Stomach smooth muscle (tissue), 2 donors: ENCODE measurements around the gene CMTM8.

ENCODE experiments used
- H3K27ac ChIP-seq: one replicate; pipeline ENCODE4 v1.7.0; 2013; ENCODE audit warnings: mild to moderate bottlenecking, low read length, inconsistent platforms
- H3K27me3 ChIP-seq, 2 donors: one replicate each; pipeline ENCODE4 v1.7.0; 2013; ENCODE audit warnings: low read length in 2 of 2; ENCODE audit not compliant: insufficient read depth in 2 of 2, control insufficient read depth in 1 of 2
- H3K36me3 ChIP-seq, 2 donors: one replicate each; pipeline ENCODE4 v1.7.0; 2013; ENCODE audit warnings: low read length in 2 of 2; ENCODE audit not compliant: control insufficient read depth in 2 of 2, insufficient read depth in 2 of 2
- H3K4me1 ChIP-seq: one replicate; pipeline ENCODE4 v1.7.0; 2013; ENCODE audit warnings: low read length; ENCODE audit not compliant: control insufficient read depth, insufficient read depth
- H3K4me3 ChIP-seq, 2 donors: one replicate each; pipeline ENCODE4 v1.7.0; 2013; ENCODE audit warnings: low read length in 2 of 2
- H3K9ac ChIP-seq, 2 donors: one replicate each; pipeline ENCODE4 v1.7.0; 2013; ENCODE audit warnings: low read length in 2 of 2, mild to moderate bottlenecking in 1 of 2
- H3K9me3 ChIP-seq, 2 donors: one replicate each; pipeline ENCODE4 v1.7.0; 2013; ENCODE audit warnings: low read length in 2 of 2; ENCODE audit not compliant: control insufficient read depth in 2 of 2
- donor health status: healthy.
- donor health status: Pancreatic carcinoma.

Gene CMTM8

GRCh38 chr3:32249184-32249782 lies 10.8 kb downstream of the CMTM8 start:
- Histone ChIP-seq H3K36me3 (no peaks in the 10 kb centered on the region), H3K9ac (no peak overlapping the region), H3K4me3 (no peak overlapping the region), H3K27ac (no peak overlapping the region), H3K4me1 (no peaks in the 10 kb centered on the region), H3K27me3 (no peaks in the 10 kb centered on the region), H3K9me3 (no peaks in the 10 kb centered on the region)

GRCh38 chr3:32254268-32254667 lies 15.8 kb downstream of the CMTM8 start:
- H3K27me3 ChIP-seq = no peaks in the 10 kb centered on the region
- H3K36me3 ChIP-seq = no peaks in the 10 kb centered on the region
- H3K4me1 ChIP-seq = no peaks in the 10 kb centered on the region
- no peaks in the 10 kb centered on the region for H3K9me3 ChIP-seq
- H3K4me3 ChIP-seq = no peak overlapping the region
- no peak overlapping the region for H3K27ac ChIP-seq
- no peak overlapping the region for H3K9ac ChIP-seq

GRCh38 chr3:32255345-32255744 lies 16.9 kb downstream of the CMTM8 start:
- no peaks in the 10 kb centered on the region for H3K36me3 ChIP-seq
- H3K4me1 ChIP-seq = no peaks in the 10 kb centered on the region
- no peaks in the 10 kb centered on the region for H3K9me3 ChIP-seq
- no peak overlapping the region for H3K9ac ChIP-seq
- H3K27me3 ChIP-seq = no peaks in the 10 kb centered on the region
- H3K4me3 ChIP-seq = no peak overlapping the region
- no peak overlapping the region for H3K27ac ChIP-seq

- H3K36me3 ChIP-seq = no peaks in the 10 kb centered on the region
Observed at GRCh38 chr3:32256206-32256605, 17.7 kb downstream of the CMTM8 start.

GRCh38 chr3:32257042-32257441 lies 18.6 kb downstream of the CMTM8 start:
- Histone ChIP-seq H3K4me3 (no peak overlapping the region), H3K36me3 (no peaks in the 10 kb centered on the region), H3K4me1 (no peaks in the 10 kb centered on the region), H3K9ac (no peak overlapping the region), H3K9me3 (no peaks in the 10 kb centered on the region), H3K27ac (no peak overlapping the region), H3K27me3 (no peaks in the 10 kb centered on the region)

More at GRCh38 chr3:32256206-32256605, 17.7 kb downstream of the CMTM8 start:
- Histone ChIP-seq H3K9me3 (no peaks in the 10 kb centered on the region), H3K4me3 (no peak overlapping the region), H3K27me3 (no peaks in the 10 kb centered on the region), H3K9ac (no peak overlapping the region), H3K27ac (no peak overlapping the region), H3K4me1 (no peaks in the 10 kb centered on the region)

- Histone ChIP-seq H3K27me3 (no peaks in the 10 kb centered on the region), H3K9me3 (no peaks in the 10 kb centered on the region), H3K4me1 (no peaks in the 10 kb centered on the region), H3K9ac (no peak overlapping the region), H3K27ac (no peak overlapping the region), H3K4me3 (no peak overlapping the region), H3K36me3 (no peaks in the 10 kb centered on the region)
Observed at GRCh38 chr3:32257641-32258438, 19.4 kb downstream of the CMTM8 start.

GRCh38 chr3:32258869-32259268 lies 20.4 kb downstream of the CMTM8 start:
- H3K9ac ChIP-seq = no peak overlapping the region
- no peaks in the 10 kb centered on the region for H3K27me3 ChIP-seq
- H3K36me3 ChIP-seq = no peaks in the 10 kb centered on the region
- H3K4me3 ChIP-seq = no peak overlapping the region
- H3K9me3 ChIP-seq = no peaks in the 10 kb centered on the region
- no peaks in the 10 kb centered on the region for H3K4me1 ChIP-seq
- H3K27ac ChIP-seq = no peak overlapping the region

- Histone ChIP-seq H3K27me3 (no peaks in the 10 kb centered on the region), H3K9me3 (no peaks in the 10 kb centered on the region), H3K36me3 (no peaks in the 10 kb centered on the region), H3K4me3 (no peak overlapping the region), H3K27ac (no peak overlapping the region), H3K4me1 (no peaks in the 10 kb centered on the region), H3K9ac (no peak overlapping the region)
Observed at GRCh38 chr3:32261545-32261944, 23.1 kb downstream of the CMTM8 start.

- Histone ChIP-seq H3K27ac (no peak overlapping the region), H3K27me3 (no peaks in the 10 kb centered on the region), H3K9ac (no peak overlapping the region), H3K4me1 (no peaks in the 10 kb centered on the region), H3K9me3 (no peaks in the 10 kb centered on the region), H3K36me3 (no peaks in the 10 kb centered on the region), H3K4me3 (no peak overlapping the region)
Observed at GRCh38 chr3:32262201-32262600, 23.7 kb downstream of the CMTM8 start.

- no peak overlapping the region for H3K4me3 ChIP-seq
- no peaks in the 10 kb centered on the region for H3K27me3 ChIP-seq
- H3K36me3 ChIP-seq = no peaks in the 10 kb centered on the region
- H3K27ac ChIP-seq = no peak overlapping the region
- no peaks in the 10 kb centered on the region for H3K4me1 ChIP-seq
- H3K9me3 ChIP-seq = no peaks in the 10 kb centered on the region
- H3K9ac ChIP-seq = no peak overlapping the region
Observed at GRCh38 chr3:32274306-32274705, 35.8 kb downstream of the CMTM8 start.

GRCh38 chr3:32275506-32275905 lies 37.0 kb downstream of the CMTM8 start:
- no peaks in the 10 kb centered on the region for H3K36me3 ChIP-seq
- H3K27ac ChIP-seq = no peak overlapping the region
- H3K9ac ChIP-seq = no peak overlapping the region
- H3K4me3 ChIP-seq = no peak overlapping the region
- no peaks in the 10 kb centered on the region for H3K4me1 ChIP-seq
- H3K27me3 ChIP-seq = no peaks in the 10 kb centered on the region
- no peaks in the 10 kb centered on the region for H3K9me3 ChIP-seq
